Lung (tissue), 12 donors: Measurements from ENCODE around the gene FUT2. TPM values are rescaled to one million over a fixed set of nuclear protein-coding genes. Genes with fewer than 3 reads are reported as not detected.
A peak's percentile ranks its signal among the peaks of the same experiment; 100 is the strongest.

Source experiments
- ATAC-seq: fragments of 200-7000 bp; cut with Tn5 transposase; one replicate; pipeline ENCODE4 v1.9.1; 2020; ENCODE audit warnings: moderate number of reproducible peaks; ENCODE audit not compliant: insufficient read depth, low FRiP score
- DNase-seq, 3 donors: peaks; one replicate each; pipeline ENCODE4 v3.0.0-alpha.2; 2013 to 2017
- H3K27ac ChIP-seq, 2 donors: one replicate each; pipeline ENCODE4 v1.5.1; 2013; ENCODE audit warnings: mild to moderate bottlenecking in 2 of 2, moderate library complexity in 2 of 2, control low read depth in 1 of 2, inconsistent platforms in 1 of 2, low read depth in 1 of 2, low read length in 1 of 2
- H3K27me3 ChIP-seq, 3 donors: one replicate each; pipeline ENCODE4 v1.5.1; 2013; ENCODE audit warnings: low read length in 2 of 3; ENCODE audit not compliant: control insufficient read depth in 3 of 3, insufficient read depth in 3 of 3
- H3K36me3 ChIP-seq, 4 donors: one replicate each; pipeline ENCODE4 v1.5.1; 2013; ENCODE audit warnings: low read length in 4 of 4, mild to moderate bottlenecking in 1 of 4, moderate library complexity in 1 of 4; ENCODE audit not compliant: control insufficient read depth in 4 of 4, insufficient read depth in 4 of 4
- H3K4me1 ChIP-seq, 5 donors: one replicate each; pipeline ENCODE4 v1.5.1; 2013; ENCODE audit warnings: low read length in 5 of 5, mild to moderate bottlenecking in 2 of 5, moderate library complexity in 1 of 5; ENCODE audit not compliant: control insufficient read depth in 5 of 5, insufficient read depth in 5 of 5
- H3K4me3 ChIP-seq: one replicate; pipeline ENCODE4 v1.5.1; 2013; ENCODE audit warnings: mild to moderate bottlenecking, control low read depth, moderate library complexity
- H3K9ac ChIP-seq, 2 donors: one replicate each; pipeline ENCODE4 v1.5.1; 2013; ENCODE audit warnings: low read length in 2 of 2, control low read depth in 1 of 2; ENCODE audit not compliant: insufficient read depth in 1 of 2
- H3K9me3 ChIP-seq, 4 donors: one replicate each; pipeline ENCODE4 v1.5.1; 2013; ENCODE audit warnings: low read length in 3 of 4, mild to moderate bottlenecking in 1 of 4, moderate library complexity in 1 of 4; ENCODE audit not compliant: control insufficient read depth in 4 of 4, insufficient read depth in 3 of 4
- WGBS, 2 donors: extraction: QIAGEN DNeasy Blood & Tissue Kit; methylation state at CpG; one replicate each; pipeline ENCODE4 v1.1.7; 2013; 5-methylcytosine and 5-hydroxymethylcytosine counted together
- polyA plus RNA-seq, 2 donors: library from polyadenylated mRNA; stranded (reverse); fragments of 200-250 nt; gene quantifications; one replicate each; pipeline ENCODE4 v1.2.1, GENCODE V29; 2013
- total RNA-seq, 2 donors: library from RNA; depleted of rRNA in 1 of 2; stranded (reverse); fragments of >200 nt in 1 of 2; gene quantifications; one replicate each; pipeline ENCODE4 v1.2.1, GENCODE V29; 2014 to 2021
- TF ChIP-seq, protein P1 (sequence below): IDR thresholded peaks from 2 replicates; pipeline ENCODE4 v1.5.1; 2012; ENCODE audit warnings: mild to moderate bottlenecking; ENCODE audit errors: control extremely low read depth, extremely low read depth
- donor health status: control.
- donor health status: control.
- donor health status: Bipolar disorder and iron deficiency.
- donor health status: healthy.
- donor health status: DM: yes; HTN: yes; CAD: no.

FUT2 gene
- total and polyA plus RNA-seq, 4 donors: 0.40 to 6.5 (median 5.0) TPM

- no peaks in the 10 kb centered on the region for H3K9me3 ChIP-seq
- no peak overlapping the region for H3K9ac ChIP-seq
- peaks cover 0 to 12% (median 0%) of the 10 kb centered on the region in 4 donors for H3K36me3 ChIP-seq
- WGBS, 2 donors: 74 to 84% methylated on average over 68 to 77 of the region's 77 CpGs
- TF ChIP-seq, protein P1, sequence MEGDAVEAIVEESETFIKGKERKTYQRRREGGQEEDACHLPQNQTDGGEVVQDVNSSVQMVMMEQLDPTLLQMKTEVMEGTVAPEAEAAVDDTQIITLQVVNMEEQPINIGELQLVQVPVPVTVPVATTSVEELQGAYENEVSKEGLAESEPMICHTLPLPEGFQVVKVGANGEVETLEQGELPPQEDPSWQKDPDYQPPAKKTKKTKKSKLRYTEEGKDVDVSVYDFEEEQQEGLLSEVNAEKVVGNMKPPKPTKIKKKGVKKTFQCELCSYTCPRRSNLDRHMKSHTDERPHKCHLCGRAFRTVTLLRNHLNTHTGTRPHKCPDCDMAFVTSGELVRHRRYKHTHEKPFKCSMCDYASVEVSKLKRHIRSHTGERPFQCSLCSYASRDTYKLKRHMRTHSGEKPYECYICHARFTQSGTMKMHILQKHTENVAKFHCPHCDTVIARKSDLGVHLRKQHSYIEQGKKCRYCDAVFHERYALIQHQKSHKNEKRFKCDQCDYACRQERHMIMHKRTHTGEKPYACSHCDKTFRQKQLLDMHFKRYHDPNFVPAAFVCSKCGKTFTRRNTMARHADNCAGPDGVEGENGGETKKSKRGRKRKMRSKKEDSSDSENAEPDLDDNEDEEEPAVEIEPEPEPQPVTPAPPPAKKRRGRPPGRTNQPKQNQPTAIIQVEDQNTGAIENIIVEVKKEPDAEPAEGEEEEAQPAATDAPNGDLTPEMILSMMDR: no peak
- DNase-seq (no peak), ATAC-seq (no peak)
- no peak overlapping the region for H3K4me3 ChIP-seq
- H3K27ac ChIP-seq: peak overlapping the region in 1 of 2 donors; percentile 14
- H3K4me1 ChIP-seq: peaks cover 0 to 14% (median 7%) of the 10 kb centered on the region in 5 donors
- no peaks in the 10 kb centered on the region for H3K27me3 ChIP-seq
Observed at GRCh38 chr19:48728911-48729664, 33.3 kb downstream of the FUT2 start.

DNA sequence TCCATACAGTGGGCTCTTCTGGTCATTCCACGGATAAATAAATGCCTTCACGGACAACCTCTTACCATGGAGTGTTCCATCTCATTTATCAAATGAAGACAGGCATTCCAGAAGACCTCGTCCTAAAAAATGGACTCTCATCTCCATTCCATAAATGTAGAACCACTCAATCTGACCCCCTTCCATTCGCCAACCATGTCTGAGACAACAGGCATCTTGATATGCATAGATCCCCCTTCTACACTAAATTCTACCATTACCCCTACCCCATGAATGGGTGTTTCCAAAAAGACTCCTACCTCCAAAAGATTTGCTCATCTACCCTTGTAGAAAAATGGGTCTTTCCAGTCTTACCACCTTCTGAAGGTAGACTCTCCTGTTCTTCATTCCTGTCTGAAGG, 35.7 kb downstream of the FUT2 start:
- Histone ChIP-seq H3K36me3 (peaks cover 0 to 13% (median 0%) of the 10 kb centered on the region in 4 donors), H3K4me3 (no peak overlapping the region), H3K4me1 (peaks cover 0 to 8% (median 0%) of the 10 kb centered on the region in 5 donors), H3K27ac (no peak overlapping the region), H3K27me3 (peaks cover 0 to 2% (median 0%) of the 10 kb centered on the region in 3 donors), H3K9ac (no peak overlapping the region), H3K9me3 (no peaks in the 10 kb centered on the region)
- WGBS, 2 donors: 89 to 95% methylated on average over 4 of the region's 4 CpGs
- TF ChIP-seq, protein P1: no peak
- DNase-seq (no peak), ATAC-seq (no peak)

GRCh38 chr19:48734625-48735024, 38.9 kb downstream of the FUT2 start:
- ATAC-seq: no peak

More at GRCh38 chr19:48734625-48735024, 38.9 kb downstream of the FUT2 start:
- TF ChIP-seq, protein P1: no peak
- Histone ChIP-seq H3K27ac (no peak overlapping the region), H3K9ac (no peak overlapping the region), H3K27me3 (peaks cover 0 to 5% (median under 1%) of the 10 kb centered on the region in 3 donors), H3K4me3 (no peak overlapping the region), H3K36me3 (peaks cover 0 to 8% (median 0%) of the 10 kb centered on the region in 4 donors), H3K4me1 (peaks cover 0 to 11% (median 0%) of the 10 kb centered on the region in 5 donors), H3K9me3 (no peaks in the 10 kb centered on the region)
- no peak for DNase-seq
- WGBS, 2 donors: 88 to 96% methylated on average over 9 of the region's 9 CpGs
